ENCODE measurements around the gene CEACAM20.

GRCh38 chr19:44521370-44521769 is 8.1 kb downstream of the CEACAM20 start:
- TF ChIP-seq CTCF (IDR thresholded peaks at IDR 0.05) (no peak), POLR2A (IDR thresholded peaks at IDR 0.05) (no peak)

Measured in ovary (tissue), 3 donors.